IMR-90 (cell line): ENCODE data around the gene RPL10. TPM values are rescaled to one million over a fixed set of nuclear protein-coding genes. Genes with fewer than 3 reads are reported as not detected.

Source experiments
- ATAC-seq: fragments of 200-7000 bp; cut with Tn5 transposase; 2 replicates; pipeline ENCODE4 v1.9.1; 2020; ENCODE audit warnings: low read depth, mild to moderate bottlenecking, moderate library complexity
- BruUV-seq: library from RNA; stranded (reverse); fragments of 400-500 nt; replicated peaks from 2 replicates; lab custom pipeline; 2021; lab: Mats Ljungman, UMichigan
- CTCF ChIA-PET: fragments of 300-600 bp; formaldehyde crosslinking; extraction: SDS; loops from one replicate; lab custom pipeline; 2021; ENCODE audit warnings: antibody characterized with exemption; lab: Yijun Ruan, JAX
- POLR2A ChIA-PET: fragments of 300-600 bp; sonication (Branson Sonifier 250); formaldehyde crosslinking; loops from one replicate; lab custom pipeline; 2022; ENCODE audit warnings: antibody characterized with exemption; ENCODE audit not compliant: unreplicated experiment; lab: Charles Lee
- DNase-seq: peaks from one replicate; pipeline ENCODE4 v3.0.0; 2013
- H2AFZ ChIP-seq: replicated peaks from 2 replicates; pipeline ENCODE3; 2013; ENCODE audit warnings: low read length, mild to moderate bottlenecking; ENCODE audit not compliant: poor library complexity
- H2AK5ac ChIP-seq: 2 replicates; pipeline ENCODE4 v1.6.1; 2013; ENCODE audit warnings: low read depth, low read length, inconsistent platforms
- H2AK9ac ChIP-seq: replicated peaks from 2 replicates; pipeline ENCODE3; 2013; ENCODE audit warnings: mild to moderate bottlenecking, low read depth, low read length, moderate library complexity; ENCODE audit not compliant: poor library complexity
- H2BK120ac ChIP-seq: 2 replicates; pipeline ENCODE4 v1.6.1; 2013; ENCODE audit warnings: low read depth, low read length, inconsistent platforms
- H2BK15ac ChIP-seq: 3 replicates; pipeline ENCODE4 v1.6.1; 2013; ENCODE audit warnings: low read depth, low read length, inconsistent platforms
- H2BK20ac ChIP-seq: 2 replicates; pipeline ENCODE4 v1.6.1; 2013; ENCODE audit warnings: low read depth, mild to moderate bottlenecking, inconsistent platforms, low read length, moderate library complexity
- H2BK5ac ChIP-seq: 2 replicates; pipeline ENCODE4 v1.6.1; 2013; ENCODE audit warnings: mild to moderate bottlenecking, low read depth, low read length, inconsistent platforms; ENCODE audit not compliant: poor library complexity, severe bottlenecking
- H3K14ac ChIP-seq: replicated peaks from 2 replicates; pipeline ENCODE4 v1.6.1; 2013; ENCODE audit warnings: low read depth, low read length, inconsistent platforms
- H3K18ac ChIP-seq: 2 replicates; pipeline ENCODE4 v1.6.1; 2013; ENCODE audit warnings: low read depth, low read length, control low read depth
- H3K23ac ChIP-seq: 2 replicates; pipeline ENCODE4 v1.6.1; 2013; ENCODE audit warnings: low read depth, low read length, inconsistent platforms
- H3K27ac ChIP-seq: 2 replicates; pipeline ENCODE4 v1.5.1; 2013; ENCODE audit warnings: mild to moderate bottlenecking, control low read depth, low read length; ENCODE audit not compliant: insufficient read depth
- H3K27me3 ChIP-seq: 2 replicates; pipeline ENCODE4 v1.6.1; 2013; ENCODE audit warnings: low read length; ENCODE audit not compliant: control insufficient read depth, insufficient read depth
- H3K36me3 ChIP-seq: 2 replicates; pipeline ENCODE4 v1.6.1; 2013; ENCODE audit warnings: low read length, mixed read lengths; ENCODE audit not compliant: control insufficient read depth, insufficient read depth
- H3K4ac ChIP-seq: 2 replicates; pipeline ENCODE4 v1.6.1; 2013; ENCODE audit warnings: low read depth, low read length, inconsistent platforms
- H3K4me1 ChIP-seq: 2 replicates; pipeline ENCODE4 v1.6.1; 2013; ENCODE audit warnings: low read length, mixed read lengths; ENCODE audit not compliant: control insufficient read depth, insufficient read depth
- H3K4me2 ChIP-seq: 2 replicates; pipeline ENCODE4 v1.6.1; 2013; ENCODE audit warnings: low read depth, mild to moderate bottlenecking, control low read depth, low read length, moderate library complexity
- H3K4me3 ChIP-seq: 2 replicates; pipeline ENCODE4 v1.5.1; 2013; ENCODE audit warnings: low read depth, mild to moderate bottlenecking, control low read depth, low read length, moderate library complexity; ENCODE audit not compliant: insufficient read depth
- H3K56ac ChIP-seq: 2 replicates; pipeline ENCODE4 v1.6.1; 2013; ENCODE audit warnings: low read length, inconsistent platforms; ENCODE audit not compliant: insufficient read depth; ENCODE audit errors: extremely low read depth
- H3K79me1 ChIP-seq, 2 experiments: 2 replicates each; pipeline ENCODE4 v1.6.1; 2013; ENCODE audit warnings: low read length in 2 of 2, inconsistent platforms in 1 of 2, low read depth in 1 of 2
- H3K9ac ChIP-seq: 2 replicates; pipeline ENCODE4 v1.6.1; 2013; ENCODE audit warnings: low read depth, low read length, control low read depth
- H3K9me1 ChIP-seq: 2 replicates; pipeline ENCODE4 v1.6.1; 2013; ENCODE audit warnings: low read length, inconsistent platforms; ENCODE audit not compliant: insufficient read depth
- H3K9me3 ChIP-seq: 2 replicates; pipeline ENCODE4 v1.6.1; 2013; ENCODE audit warnings: low read length; ENCODE audit not compliant: control insufficient read depth, insufficient read depth
- H4K20me1 ChIP-seq: 2 replicates; pipeline ENCODE4 v1.6.1; 2013; ENCODE audit warnings: low read length, inconsistent platforms; ENCODE audit not compliant: insufficient read depth
- H4K5ac ChIP-seq: 2 replicates; pipeline ENCODE4 v1.6.1; 2013; ENCODE audit warnings: mild to moderate bottlenecking, low read depth, low read length, control low read depth
- H4K8ac ChIP-seq, 2 experiments: 2 replicates each; pipeline ENCODE4 v1.6.1; 2013; ENCODE audit warnings: low read depth in 2 of 2, low read length in 2 of 2, control low read depth in 1 of 2, inconsistent platforms in 1 of 2
- H4K91ac ChIP-seq: 2 replicates; pipeline ENCODE4 v1.6.1; 2013; ENCODE audit warnings: low read depth, low read length, inconsistent platforms; ENCODE audit not compliant: insufficient read depth
- BHLHE40 ChIP-seq: fragments of 150-350 bp; IDR thresholded peaks from 2 replicates; pipeline ENCODE4 v1.6.1; 2016; ENCODE audit warnings: mild to moderate bottlenecking, low read depth, low read length
- CEBPB ChIP-seq: IDR thresholded peaks from 2 replicates; pipeline ENCODE4 v1.6.1; 2012; ENCODE audit warnings: low read depth, low read length, improper control_type of control experiment
- CHD1 ChIP-seq: IDR thresholded peaks from 2 replicates; pipeline ENCODE4 v1.6.1; 2012; ENCODE audit warnings: low read depth, low read length, improper control_type of control experiment
- CTCF ChIP-seq: conservative IDR thresholded peaks from 2 replicates; pipeline ENCODE4 v1.5.1; 2012; ENCODE audit warnings: mild to moderate bottlenecking, low read depth, low read length, improper control_type of control experiment
- ELK1 ChIP-seq: fragments of 150-350 bp; IDR thresholded peaks from 2 replicates; pipeline ENCODE4 v1.6.1; 2016; ENCODE audit warnings: low read depth, mild to moderate bottlenecking, low read length, moderate library complexity, borderline replicate concordance
- FOS ChIP-seq: fragments of 150-350 bp; IDR thresholded peaks from 2 replicates; pipeline ENCODE4 v1.6.1; 2016; ENCODE audit warnings: low read depth, low read length
- MAFK ChIP-seq: IDR thresholded peaks from 2 replicates; pipeline ENCODE4 v1.6.1; 2012; ENCODE audit warnings: low read depth, low read length, improper control_type of control experiment
- MAZ ChIP-seq: IDR thresholded peaks from 2 replicates; pipeline ENCODE4 v1.6.1; 2012; ENCODE audit warnings: low read depth, mild to moderate bottlenecking, low read length, improper control_type of control experiment, moderate library complexity, borderline replicate concordance
- MXI1 ChIP-seq: IDR thresholded peaks from 2 replicates; pipeline ENCODE4 v1.6.1; 2012; ENCODE audit warnings: low read depth, mild to moderate bottlenecking, low read length, moderate library complexity, borderline replicate concordance
- NFE2L2 ChIP-seq: fragments of 150-350 bp; IDR thresholded peaks from 2 replicates; pipeline ENCODE4 v1.6.1; 2016; ENCODE audit warnings: low read depth, mild to moderate bottlenecking, low read length
- POLR2A ChIP-seq: IDR thresholded peaks from 2 replicates; pipeline ENCODE4 v1.6.1; 2012; ENCODE audit warnings: mild to moderate bottlenecking, low read depth, low read length
- RCOR1 ChIP-seq: IDR thresholded peaks from 2 replicates; pipeline ENCODE4 v1.6.1; 2012; ENCODE audit warnings: mild to moderate bottlenecking, low read length, improper control_type of control experiment; ENCODE audit not compliant: insufficient replicate concordance
- RFX5 ChIP-seq: IDR thresholded peaks from 2 replicates; pipeline ENCODE4 v1.8.0; 2012; ENCODE audit warnings: low read depth, mild to moderate bottlenecking, low read length, moderate library complexity
- SMC3 ChIP-seq: fragments of 150-350 bp; IDR thresholded peaks from 2 replicates; pipeline ENCODE4 v1.6.1; 2016; ENCODE audit warnings: low read depth, mild to moderate bottlenecking, antibody characterized with exemption, low read length, moderate library complexity
- USF2 ChIP-seq: fragments of 150-350 bp; IDR thresholded peaks from 2 replicates; pipeline ENCODE4 v1.6.1; 2017; ENCODE audit warnings: mild to moderate bottlenecking, antibody characterized with exemption, low read length, low read depth
- WGBS, 2 experiments: methylation state at CpG; one replicate each; pipeline versions ENCODE4 v1.1.5 to v1.1.7; 2013; ENCODE audit warnings: missing lambda C conversion rate in 2 of 2; ENCODE audit not compliant: insufficient read length in 1 of 2; ENCODE audit errors: extremely low coverage in 2 of 2; 5-methylcytosine and 5-hydroxymethylcytosine counted together
- dilution Hi-C: fragments of 300-500 bp; cut with HindIII; formaldehyde crosslinking; loops from one replicate; pipeline ENCODE4 v1.14.3; 2018; ENCODE audit warnings: low sequenced_read_pairs; ENCODE audit not compliant: unreplicated experiment
- in situ Hi-C: fragments of 300-500 bp; cut with MboI; formaldehyde crosslinking; loops from 3 replicates; pipeline ENCODE4 v1.14.3; 2019; ENCODE audit warnings: low sequenced_read_pairs, inconsistent platforms, mixed read lengths
- intact Hi-C: fragments of 100-400 bp; cut with micrococcal nuclease; formaldehyde crosslinking; loops from 2 replicates; pipeline ENCODE4 v1.10.0; 2022
- polyA plus RNA-seq, 3 experiments: library from polyadenylated mRNA; depleted of rRNA; stranded (reverse); fragments of >200 nt; gene quantifications; 2 replicates each; pipeline ENCODE4 v1.2.3, GENCODE V29; 2012; ENCODE audit warnings: low replicate concordance in 1 of 3
- total RNA-seq: library from RNA; depleted of rRNA; stranded (reverse); fragments of >200 nt; gene quantifications from 2 replicates; pipeline ENCODE4 v1.2.3, GENCODE V29; 2012

The RPL10 gene
- total and polyA plus RNA-seq, 2 of the 4 experiments (the other 2 are of a cell fraction), result 1,582 to 7,467 TPM

GRCh38 chrX:154419688-154420401 is 21.7 kb downstream of the RPL10 start:
- no peaks in the 10 kb centered on the region for H3K79me1 ChIP-seq
- H4K8ac ChIP-seq, result no peak overlapping the region
- H3K27me3 ChIP-seq, result no peaks in the 10 kb centered on the region
- no peak for ATAC-seq
- no peak overlapping the region for H2BK20ac ChIP-seq
- peaks cover 8% of the 10 kb centered on the region for H3K36me3 ChIP-seq
- no TSS peak for BruUV-seq
- no peaks in the 10 kb centered on the region for H3K4me1 ChIP-seq
- no peak overlapping the region for H3K4me3 ChIP-seq
- no peaks in the 10 kb centered on the region for H4K20me1 ChIP-seq
- in situ Hi-C loops, result no loop called here
- H3K27ac ChIP-seq, result no peak overlapping the region
- 68% methylated on average over 5 of the region's 19 CpGs; no CpG with 5 or more reads in 1 of the 2 experiments for WGBS, 2 experiments
- ChIA-PET CTCF (no interaction called here), POLR2A (no interaction called here)
- no peak overlapping the region for H2AK5ac ChIP-seq
- no peaks in the 10 kb centered on the region for H3K9me1 ChIP-seq
- no peak overlapping the region for H3K4ac ChIP-seq
- H4K91ac ChIP-seq, result no peak overlapping the region
- TF ChIP-seq MAFK (no peak), MXI1 (no peak), CTCF (no peak), ELK1 (no peak), BHLHE40 (no peak), NFE2L2 (no peak), RFX5 (no peak), CHD1 (no peak), MAZ (no peak), SMC3 (no peak), POLR2A (no peak), FOS (no peak), CEBPB (no peak), RCOR1 (no peak), USF2 (no peak)
- H3K18ac ChIP-seq, result no peak overlapping the region
- dilution Hi-C loops, result no loop called here
- H2BK5ac ChIP-seq, result no peak overlapping the region
- no peak overlapping the region for H3K23ac ChIP-seq
- no peak overlapping the region for H3K9ac ChIP-seq
- no peak overlapping the region for H2BK15ac ChIP-seq
- intact Hi-C loops, result no loop called here
- H3K14ac ChIP-seq, result no peak overlapping the region
- no peaks in the 10 kb centered on the region for H3K9me3 ChIP-seq
- no peak for DNase-seq
- no peak overlapping the region for H2AK9ac ChIP-seq
- no peak overlapping the region for H2AFZ ChIP-seq
- no peak overlapping the region for H2BK120ac ChIP-seq
- no peak overlapping the region for H3K56ac ChIP-seq
- no peak overlapping the region for H3K4me2 ChIP-seq
- H4K5ac ChIP-seq, result no peak overlapping the region
